IPS-18c (cell line): ENCODE data around the gene GNAO1.

Experiments used
- H3K4me3 ChIP-seq: 2 replicates; pipeline ENCODE4 v1.7.0; 2013; ENCODE audit warnings: low read depth, mild to moderate bottlenecking, low read length, moderate library complexity; ENCODE audit not compliant: insufficient read depth
- H3K9me3 ChIP-seq: one replicate; pipeline ENCODE4 v1.6.1; 2013; ENCODE audit warnings: mild to moderate bottlenecking, low read length, moderate library complexity; ENCODE audit not compliant: control insufficient read depth, insufficient read depth

The GNAO1 gene

DNA sequence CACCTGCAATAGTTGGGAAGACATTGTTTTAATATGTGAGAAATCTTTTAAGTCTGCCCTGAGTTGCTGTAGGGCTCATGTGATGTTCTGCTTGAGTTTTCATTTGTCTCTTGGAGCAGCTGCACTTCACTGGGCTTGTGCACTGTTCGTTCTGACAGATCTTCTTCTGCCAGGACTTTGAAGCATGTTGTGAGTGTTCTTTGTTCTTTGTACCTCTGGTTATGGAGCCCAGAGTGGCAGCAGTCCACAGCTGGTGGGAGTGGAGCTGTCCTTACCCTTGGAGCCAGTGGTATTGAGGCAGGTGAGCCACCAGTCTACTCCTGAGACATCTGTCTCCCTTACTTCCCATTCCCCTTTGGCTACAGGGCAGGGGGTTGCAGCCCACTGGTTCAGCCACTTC lies 64.6 kb downstream of the GNAO1 start:
- Histone ChIP-seq H3K4me3 (no peak overlapping the region), H3K9me3 (no peaks in the 10 kb centered on the region)

DNA sequence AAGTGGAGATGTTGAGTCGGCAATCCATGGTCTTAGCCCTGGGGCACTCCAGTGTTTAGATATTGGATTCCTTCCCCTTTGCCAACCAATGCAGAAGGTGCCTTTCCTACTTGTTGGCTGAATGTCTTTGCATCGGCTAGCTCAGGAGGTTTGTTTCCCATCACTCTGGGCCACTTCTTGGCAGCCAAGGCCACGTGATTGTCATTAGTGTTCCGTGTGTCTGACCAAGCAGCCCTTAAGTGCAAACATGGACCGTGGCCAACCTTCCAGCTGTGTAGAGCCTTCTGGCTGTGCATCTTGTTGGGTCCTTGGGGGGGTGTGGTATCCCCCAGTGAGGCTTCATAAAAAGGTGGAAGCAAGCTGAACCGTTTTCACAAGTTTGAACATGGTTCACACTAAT lies 66.0 kb downstream of the GNAO1 start:
- Histone ChIP-seq H3K4me3 (no peak overlapping the region), H3K9me3 (no peaks in the 10 kb centered on the region)

DNA sequence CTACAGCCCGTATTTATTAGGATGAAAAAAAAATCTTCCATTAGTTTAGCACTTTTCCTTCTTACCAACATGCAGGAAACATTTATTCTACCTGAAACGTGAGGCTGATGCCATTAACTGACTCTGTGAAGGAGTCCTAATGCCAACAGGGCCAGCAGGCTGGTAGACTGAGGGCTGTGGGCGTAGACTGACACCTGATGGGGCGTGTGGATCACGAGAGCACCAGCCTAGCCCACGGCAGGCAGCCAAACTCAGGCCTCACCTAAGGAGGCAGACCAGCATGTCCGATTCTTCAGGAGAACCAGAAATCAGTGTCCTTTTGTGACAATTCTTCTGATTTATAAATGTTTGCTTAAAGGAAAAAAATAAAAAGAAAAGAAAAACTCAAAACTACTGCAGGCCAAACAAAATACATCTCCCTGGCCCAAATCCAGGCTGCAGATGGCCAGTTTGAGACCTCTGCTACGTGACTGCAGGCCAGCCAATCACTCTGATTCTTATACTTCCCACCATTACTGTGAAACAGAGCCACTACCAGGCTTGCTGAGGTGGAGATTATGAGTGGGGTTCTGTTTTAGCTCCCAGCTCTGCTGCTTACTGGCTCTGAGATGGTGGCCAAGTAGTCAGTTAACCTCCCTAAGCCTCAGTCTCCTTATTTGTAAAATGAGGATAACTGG lies 66.5 kb downstream of the GNAO1 start:
- no peaks in the 10 kb centered on the region for H3K9me3 ChIP-seq

DNA sequence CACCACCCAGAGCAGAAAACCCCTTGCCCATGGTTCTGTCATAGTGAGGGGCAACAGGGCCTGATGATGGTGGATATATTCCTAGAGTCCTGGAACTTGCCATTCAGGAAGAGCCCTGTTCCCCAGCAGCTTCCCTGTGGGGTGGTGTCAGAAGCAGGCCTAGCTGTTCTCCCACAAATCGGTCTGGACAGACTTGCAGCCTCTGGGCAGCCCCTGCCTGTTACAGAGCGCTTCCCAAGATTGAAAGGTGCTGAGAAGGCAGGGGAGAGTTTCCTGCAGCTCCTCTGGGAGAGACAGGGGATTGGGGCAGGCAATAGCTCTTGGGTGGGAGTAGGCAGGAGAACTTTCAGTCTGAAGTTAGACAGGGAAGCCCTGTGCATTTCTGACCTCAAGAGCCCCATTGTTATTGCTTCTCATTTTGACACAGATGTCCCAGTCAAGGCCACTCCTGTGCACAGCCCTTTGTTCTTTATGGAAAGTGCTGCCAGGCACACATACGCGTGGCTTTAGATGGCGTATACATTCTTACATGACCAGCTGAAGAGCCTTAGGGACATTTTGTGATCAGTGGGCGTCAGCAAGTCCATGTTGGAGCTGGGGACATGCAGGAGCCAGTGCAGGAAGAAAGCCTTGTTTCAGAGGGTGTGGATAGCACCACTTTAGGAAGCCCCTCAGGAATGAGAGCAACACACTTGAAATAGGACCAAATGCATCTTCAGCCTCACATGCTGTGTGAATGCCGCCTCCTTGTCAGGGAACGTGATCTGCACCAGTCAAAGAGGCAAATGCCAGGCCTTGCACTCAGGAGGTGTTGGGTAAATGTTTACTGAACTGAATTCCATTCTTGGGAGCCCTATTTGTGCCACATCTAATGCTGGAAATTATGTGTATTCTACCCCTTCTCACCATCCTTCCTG lies 67.5 kb downstream of the GNAO1 start:
- no peak overlapping the region for H3K4me3 ChIP-seq

More for the DNA sequence above, 66.5 kb downstream of the GNAO1 start:
- H3K4me3 ChIP-seq, result no peak overlapping the region

DNA sequence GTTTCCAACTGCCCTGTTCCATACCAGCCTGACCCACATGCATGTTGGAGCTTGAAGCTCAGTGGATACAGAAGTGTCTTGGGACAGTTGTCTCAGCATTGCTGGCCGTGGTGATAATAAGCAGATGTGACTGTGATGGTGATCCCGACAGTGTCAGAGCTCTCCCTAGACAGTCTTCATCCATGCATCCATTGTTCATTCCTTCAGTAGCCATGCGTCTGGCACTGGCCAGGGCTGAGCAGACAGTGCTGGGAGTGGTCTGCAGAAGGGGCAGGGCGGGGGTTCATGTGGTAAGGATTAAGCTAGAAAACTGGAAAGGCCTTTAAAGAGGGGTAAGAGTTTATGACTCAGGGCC lies 68.1 kb downstream of the GNAO1 start:
- no peak overlapping the region for H3K4me3 ChIP-seq
- H3K9me3 ChIP-seq, result no peaks in the 10 kb centered on the region

More for the DNA sequence above, 67.5 kb downstream of the GNAO1 start:
- no peaks in the 10 kb centered on the region for H3K9me3 ChIP-seq

DNA sequence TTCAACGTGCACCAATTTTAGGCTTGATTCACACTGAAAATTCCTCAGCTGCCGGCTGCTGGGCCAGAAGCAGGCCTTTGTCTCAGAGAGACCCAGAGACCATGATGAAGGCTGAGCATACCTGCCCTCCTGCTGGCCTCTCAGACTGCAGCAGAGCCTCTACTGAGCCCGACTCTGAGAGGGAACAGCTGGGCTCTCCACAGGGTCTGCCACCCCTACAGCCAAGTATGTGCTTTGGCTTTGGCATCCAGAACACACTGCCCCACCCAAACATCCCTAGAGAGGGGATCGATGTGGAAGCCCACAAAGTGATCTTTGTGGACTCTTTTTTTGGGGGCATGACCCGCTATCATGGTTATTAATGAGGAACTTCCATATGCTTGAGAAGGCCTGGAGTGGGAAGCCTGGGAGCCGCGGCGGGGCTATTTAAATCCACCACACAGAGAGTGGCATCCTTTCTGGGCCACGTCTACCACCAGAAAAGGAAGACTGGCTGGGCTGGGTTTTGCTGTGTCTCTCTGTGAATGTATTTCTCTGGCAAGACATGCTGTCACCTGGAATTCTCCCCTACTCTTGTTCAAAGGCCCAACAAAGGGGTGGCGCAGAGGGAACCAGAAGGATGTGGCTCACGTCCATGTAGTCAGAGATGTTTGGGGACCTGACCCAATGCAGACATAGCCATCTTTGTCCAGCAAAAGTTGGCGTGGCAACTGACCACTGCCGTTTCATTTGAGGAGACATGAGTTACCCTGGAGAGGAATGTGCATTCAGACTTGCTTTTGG lies 69.3 kb downstream of the GNAO1 start:
- Histone ChIP-seq H3K4me3 (no peak overlapping the region), H3K9me3 (no peaks in the 10 kb centered on the region)

DNA sequence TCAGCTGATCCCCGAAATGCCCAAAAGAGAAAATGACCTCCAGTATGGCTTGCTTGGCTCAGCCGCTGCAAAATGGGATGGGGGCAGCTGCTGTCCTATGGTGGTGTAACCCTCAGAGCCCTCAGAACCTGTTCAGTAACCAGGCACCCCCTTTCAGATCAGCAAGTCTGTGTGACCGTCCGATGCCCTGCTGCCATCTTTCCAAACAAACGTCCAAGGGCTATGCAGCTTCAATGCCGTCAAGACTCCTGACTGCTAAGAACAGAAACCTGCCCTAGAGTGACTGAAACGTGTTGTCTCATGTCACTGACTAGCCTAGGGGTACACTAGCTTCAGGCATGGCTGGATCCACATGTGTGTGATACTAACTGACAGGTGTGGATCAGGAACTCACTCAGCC lies 70.4 kb downstream of the GNAO1 start:
- Histone ChIP-seq H3K9me3 (no peaks in the 10 kb centered on the region), H3K4me3 (no peak overlapping the region)

DNA sequence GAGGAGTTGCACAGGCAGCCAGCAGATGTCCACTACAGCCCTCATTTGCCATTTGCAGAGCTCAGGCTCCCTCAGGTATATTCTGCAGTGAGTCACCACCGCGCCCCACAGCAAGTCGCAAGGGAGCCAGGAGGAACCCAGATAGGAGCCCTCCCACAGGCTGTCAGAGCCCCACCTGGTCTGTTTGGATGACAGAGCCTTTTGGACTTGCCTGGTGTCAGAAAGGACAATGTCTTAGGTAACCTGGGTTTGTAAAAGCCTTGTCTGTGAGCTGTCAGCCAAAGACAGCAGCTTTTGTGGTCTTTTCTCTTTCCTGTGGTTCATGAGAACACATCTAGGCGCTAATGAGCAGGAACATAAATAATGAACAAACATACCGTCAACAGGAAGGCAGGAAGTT lies 70.9 kb downstream of the GNAO1 start:
- Histone ChIP-seq H3K9me3 (no peaks in the 10 kb centered on the region), H3K4me3 (no peak overlapping the region)

DNA sequence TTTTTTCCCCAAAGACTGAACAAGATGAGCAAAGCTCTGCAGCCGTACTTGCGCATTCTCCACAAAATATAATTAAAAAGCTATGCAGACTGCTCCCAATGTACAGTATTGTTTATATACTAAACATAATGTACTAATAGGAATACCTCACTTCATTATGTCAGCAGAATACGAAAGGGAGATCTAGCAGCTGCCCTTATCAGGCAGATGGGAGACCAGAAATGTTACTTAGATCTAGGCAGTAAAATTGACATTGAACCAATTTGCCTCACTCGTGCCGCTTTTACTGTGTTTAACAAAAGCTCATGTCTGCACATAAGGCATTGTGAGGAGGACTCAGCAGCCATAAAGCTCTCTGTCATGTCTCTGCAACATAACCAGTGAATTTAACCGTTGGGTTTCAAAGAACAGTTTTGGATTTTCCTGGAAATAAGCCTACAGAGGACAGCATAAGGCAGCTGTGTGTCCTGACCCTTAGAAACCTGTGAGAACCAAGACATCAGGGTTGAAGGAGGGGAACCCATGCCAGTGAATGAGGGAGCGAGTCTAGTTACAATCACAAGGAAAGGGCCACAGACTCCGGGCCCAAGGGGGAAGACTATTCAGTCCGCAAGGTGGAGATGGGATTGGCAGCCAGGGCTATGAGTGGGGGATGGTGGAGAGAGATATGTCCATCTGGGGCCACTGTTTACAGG lies 71.4 kb downstream of the GNAO1 start:
- Histone ChIP-seq H3K4me3 (no peak overlapping the region), H3K9me3 (no peaks in the 10 kb centered on the region)

DNA sequence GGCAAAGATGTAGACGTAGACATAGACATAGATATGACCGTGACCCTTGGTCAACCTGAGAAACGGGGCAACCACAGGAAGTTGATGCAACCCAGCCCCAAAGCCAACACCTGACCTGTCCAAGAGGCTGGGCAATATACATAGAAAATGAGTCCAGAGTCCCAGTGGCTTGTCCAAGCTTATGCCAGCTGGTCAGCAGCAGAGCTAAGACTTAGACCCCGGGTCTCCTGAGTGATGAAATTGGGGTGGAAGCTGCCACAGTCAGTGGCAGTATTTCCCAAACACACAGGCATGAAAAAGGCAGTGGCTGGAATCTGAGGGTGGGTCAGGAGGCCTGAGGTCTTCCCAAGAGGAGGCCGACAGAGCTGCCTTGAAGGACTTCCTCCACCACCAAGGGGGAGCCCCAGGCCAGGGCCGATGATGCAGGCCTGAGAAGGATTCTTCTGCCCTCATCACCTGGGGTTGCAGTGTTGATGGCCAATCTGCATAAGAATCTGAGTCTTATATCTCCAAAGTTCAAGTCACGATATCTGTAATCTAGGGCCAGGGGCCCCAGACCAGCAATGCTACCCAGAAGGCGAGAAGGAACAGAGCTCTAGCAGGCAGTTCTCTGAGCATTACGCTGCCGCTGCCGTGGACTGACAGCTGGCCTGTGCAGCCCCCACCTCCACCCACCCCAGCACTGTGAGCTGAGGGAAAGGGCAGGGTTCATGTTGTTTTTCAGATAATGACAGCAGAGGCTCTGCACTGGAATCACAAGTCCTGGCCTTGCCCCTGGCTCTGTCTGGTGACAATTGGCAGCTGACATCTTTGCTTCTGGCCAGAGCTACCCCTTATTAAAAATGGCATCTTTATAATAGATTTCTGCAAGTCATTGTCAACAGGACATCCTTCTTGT lies 72.7 kb downstream of the GNAO1 start:
- Histone ChIP-seq H3K9me3 (no peaks in the 10 kb centered on the region), H3K4me3 (no peak overlapping the region)

DNA sequence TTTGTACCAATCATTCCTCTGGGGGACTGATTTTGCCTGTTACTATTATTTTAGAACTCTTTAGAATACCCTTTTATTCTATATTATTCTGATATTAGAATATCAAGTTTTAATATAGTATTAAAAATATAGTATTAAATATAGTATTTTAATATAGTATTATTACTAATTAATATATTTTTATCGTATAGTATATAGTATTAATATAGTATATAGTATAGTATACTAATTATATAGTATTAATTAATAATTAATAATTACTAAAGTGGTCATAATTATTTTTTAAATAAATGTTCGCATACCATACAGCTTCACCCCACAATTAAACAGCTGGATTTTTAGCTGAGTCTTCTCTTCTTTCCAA lies 73.3 kb downstream of the GNAO1 start:
- H3K9me3 ChIP-seq, result no peaks in the 10 kb centered on the region
- H3K4me3 ChIP-seq, result no peak overlapping the region

DNA sequence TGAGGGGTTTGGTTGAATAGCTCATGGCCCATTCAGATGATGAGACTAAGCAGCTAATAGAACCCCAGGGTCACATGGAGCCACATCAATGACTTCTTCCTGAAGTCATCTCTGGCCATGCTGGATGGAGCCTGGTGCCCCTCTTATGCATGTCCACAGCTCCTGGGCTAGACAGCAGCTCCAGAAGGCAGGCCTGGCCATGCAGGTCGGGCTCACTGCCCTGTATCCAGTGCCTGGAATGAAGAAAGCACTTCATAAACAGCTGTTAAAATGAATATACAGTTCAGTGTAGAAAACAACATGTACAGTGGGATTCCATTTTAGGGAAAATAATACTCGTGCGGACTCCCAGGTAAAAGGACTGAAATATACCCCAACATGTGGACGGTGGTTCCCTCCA lies 73.9 kb downstream of the GNAO1 start:
- Histone ChIP-seq H3K4me3 (no peak overlapping the region), H3K9me3 (no peaks in the 10 kb centered on the region)

DNA sequence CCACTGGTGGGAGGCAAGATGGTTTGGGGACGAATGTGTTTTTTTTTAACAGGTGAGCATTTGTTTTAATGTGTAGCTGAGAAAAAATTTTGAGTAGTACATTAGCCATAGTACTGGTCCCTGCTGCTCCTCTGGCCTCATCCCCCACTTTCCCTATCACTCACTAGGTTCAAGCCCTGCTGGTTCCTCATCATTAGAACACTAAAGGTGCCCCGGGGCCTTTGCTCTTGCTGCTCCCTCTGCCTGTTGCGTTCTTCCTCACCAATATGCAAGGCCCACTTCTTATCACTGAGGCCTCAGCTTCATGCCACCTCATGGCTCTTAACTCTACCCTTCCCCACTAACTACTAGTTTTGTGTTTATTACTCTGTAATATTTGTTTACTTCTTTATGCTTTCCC lies 74.5 kb downstream of the GNAO1 start:
- H3K4me3 ChIP-seq, result no peak overlapping the region
- no peaks in the 10 kb centered on the region for H3K9me3 ChIP-seq

DNA sequence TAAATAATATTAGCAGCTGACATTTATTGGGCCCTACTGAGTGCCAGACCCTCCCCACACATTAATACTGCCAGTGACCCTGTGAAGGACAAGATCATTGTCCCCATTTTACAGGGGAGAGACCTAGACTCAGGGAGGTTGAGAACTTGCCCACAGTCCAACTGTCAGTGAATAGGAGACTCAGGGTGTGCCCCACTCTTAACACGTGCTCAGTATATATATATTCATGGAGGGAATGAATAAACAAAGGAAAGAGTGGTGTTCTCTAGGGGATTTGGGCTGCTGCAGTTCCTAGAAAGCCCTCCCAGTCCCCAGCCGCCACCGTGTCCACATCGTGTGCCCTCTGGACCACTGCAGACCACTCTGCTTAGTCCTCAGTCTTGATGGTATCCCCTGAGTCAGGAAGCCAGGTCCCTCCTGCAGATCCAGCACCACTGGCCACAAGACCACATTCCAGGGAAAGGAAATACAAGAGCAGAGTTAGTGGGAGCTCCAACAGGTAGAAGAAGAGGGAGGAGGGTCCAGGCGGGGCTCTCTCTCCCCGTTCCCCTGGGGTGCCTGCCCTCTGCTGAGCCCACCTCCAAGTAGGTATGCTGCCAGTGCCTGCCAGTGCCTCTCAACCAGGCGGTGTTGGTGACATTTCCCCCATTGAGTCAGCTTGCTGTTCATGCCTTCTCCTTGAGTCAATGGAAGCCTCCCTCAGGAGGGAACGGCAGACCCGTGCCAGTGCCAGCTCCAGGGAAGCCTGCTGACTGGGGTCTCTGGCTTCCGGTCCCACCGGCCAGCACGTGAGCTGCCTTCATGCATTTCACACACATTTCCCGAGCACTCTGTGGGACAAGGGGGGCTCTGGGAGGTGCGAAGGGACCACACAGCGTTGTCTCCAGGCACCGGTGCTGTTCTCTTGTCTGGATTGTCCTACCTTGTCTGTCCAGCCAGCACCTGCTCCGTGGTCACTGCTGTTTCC lies 75.6 kb downstream of the GNAO1 start:
- Histone ChIP-seq H3K4me3 (no peak overlapping the region), H3K9me3 (no peaks in the 10 kb centered on the region)

DNA sequence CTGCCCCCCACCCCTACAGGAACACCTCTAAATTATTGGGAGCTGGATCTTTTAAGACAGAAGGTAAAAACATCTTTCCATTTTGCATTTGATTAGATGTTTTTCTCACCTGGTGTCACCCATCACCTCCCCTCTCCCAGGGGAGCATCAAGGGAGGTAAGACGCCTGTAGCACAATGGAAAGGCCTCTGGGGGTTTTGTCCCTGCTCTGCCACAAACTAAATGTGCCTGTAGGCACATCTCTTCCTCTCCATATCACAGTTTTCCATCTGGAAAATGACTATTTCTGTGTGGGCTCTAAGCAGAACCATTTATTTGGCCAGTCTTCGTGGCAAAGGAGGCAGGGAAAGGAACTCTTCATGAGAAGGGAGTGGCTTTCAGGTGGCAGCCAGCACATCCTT lies 76.6 kb downstream of the GNAO1 start:
- Histone ChIP-seq H3K4me3 (no peak overlapping the region), H3K9me3 (no peaks in the 10 kb centered on the region)

DNA sequence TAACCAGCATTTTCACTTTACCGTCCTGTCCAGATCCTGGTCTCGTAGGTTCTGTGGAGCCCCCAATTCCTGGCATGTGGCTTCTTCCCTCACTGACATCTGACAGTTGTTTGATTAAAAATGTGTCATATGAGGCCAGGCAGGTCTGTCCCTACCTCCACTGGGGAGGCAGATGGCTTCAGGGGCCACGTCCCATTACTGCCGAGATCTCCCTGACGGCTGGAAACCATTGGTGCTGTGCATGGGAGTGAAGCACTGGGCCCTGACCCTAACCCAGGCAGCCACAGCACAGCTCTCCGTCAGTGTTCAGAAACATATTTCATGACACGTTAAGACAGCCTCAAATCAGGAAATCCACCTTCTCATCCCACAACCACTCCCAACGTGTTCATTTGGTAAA lies 77.5 kb downstream of the GNAO1 start:
- H3K4me3 ChIP-seq, result no peak overlapping the region
- H3K9me3 ChIP-seq, result no peaks in the 10 kb centered on the region
